H1 (cell line): ENCODE measurements around the gene COL2A1. TPM values are rescaled to one million over a fixed set of nuclear protein-coding genes. Genes with fewer than 3 reads are reported as not detected.

ENCODE experiments used
- CTCF ChIA-PET: fragments of 300-600 bp; sonication (Branson Sonifier 250); formaldehyde crosslinking; loops from one replicate; lab custom pipeline; 2021; ENCODE audit not compliant: partially characterized antibody; lab: Charles Lee
- POLR2A ChIA-PET: fragments of 300-600 bp; sonication (Branson Sonifier 250); formaldehyde crosslinking; loops from one replicate; lab custom pipeline; 2021; ENCODE audit warnings: inconsistent platforms; ENCODE audit not compliant: partially characterized antibody; lab: Charles Lee
- DNase-seq, 2 experiments: peaks; one replicate each; pipeline versions ENCODE4 v3.0.0 to v3.0.0-alpha.2; 2010 to 2022; ENCODE audit warnings: low spot score in 2 of 2, low read depth in 1 of 2, mixed read lengths in 1 of 2
- FAIRE-seq: peaks from 2 replicates; lab custom pipeline; 2011; peaks lifted over from hg19 to GRCh38; lab: Jason Lieb, UNC
- H2AFZ ChIP-seq: 2 replicates; pipeline ENCODE4 v1.8.1; 2012; ENCODE audit warnings: low read length, inconsistent platforms
- H2AK5ac ChIP-seq: 2 replicates; pipeline ENCODE4 v1.6.1; 2013; ENCODE audit warnings: low read depth, low read length
- H2BK120ac ChIP-seq: replicated peaks from 2 replicates; pipeline ENCODE3; 2013; ENCODE audit warnings: low read depth, low read length, inconsistent platforms
- H2BK12ac ChIP-seq: 2 replicates; pipeline ENCODE4 v1.6.1; 2013; ENCODE audit warnings: low read depth, low read length
- H2BK15ac ChIP-seq: 2 replicates; pipeline ENCODE4 v1.6.1; 2013; ENCODE audit warnings: low read length
- H2BK20ac ChIP-seq: 2 replicates; pipeline ENCODE4 v1.6.1; 2013; ENCODE audit warnings: low read length
- H2BK5ac ChIP-seq: 2 replicates; pipeline ENCODE4 v1.6.1; 2013; ENCODE audit warnings: low read depth, low read length
- H3K14ac ChIP-seq: 2 replicates; pipeline ENCODE4 v1.6.1; 2013; ENCODE audit warnings: inconsistent platforms; ENCODE audit not compliant: insufficient read length
- H3K18ac ChIP-seq: 2 replicates; pipeline ENCODE4 v1.6.1; 2013; ENCODE audit warnings: low read length; ENCODE audit errors: extremely low read depth
- H3K23ac ChIP-seq: 2 replicates; pipeline ENCODE4 v1.6.1; 2013; ENCODE audit warnings: inconsistent platforms; ENCODE audit not compliant: insufficient read length
- H3K23me2 ChIP-seq: 2 replicates; pipeline ENCODE4 v1.6.1; 2013; ENCODE audit warnings: low read depth, low read length
- H3K27ac ChIP-seq: 2 replicates; pipeline ENCODE4 v1.6.1; 2011; ENCODE audit warnings: low read depth, low read length, inconsistent platforms
- H3K27me3 ChIP-seq, 4 experiments: replicated peaks in 1 of 4; 1 replicate in 1 of 4; 2 replicates in 3 of 4; pipeline versions ENCODE4 v1.6.1 to v1.8.1; 2011 to 2013; ENCODE audit warnings: low read length in 3 of 4, mild to moderate bottlenecking in 3 of 4, inconsistent platforms in 2 of 4, mixed read lengths in 2 of 4, moderate library complexity in 1 of 4; ENCODE audit not compliant: control insufficient read depth in 3 of 4, insufficient read depth in 3 of 4; ENCODE audit errors: extremely low read depth in 1 of 4
- H3K36me3 ChIP-seq, 4 experiments: 2 replicates each; pipeline versions ENCODE4 v1.6.1 to v1.8.1; 2011 to 2013; ENCODE audit warnings: mild to moderate bottlenecking in 4 of 4, low read length in 3 of 4, moderate library complexity in 2 of 4, control low read depth in 1 of 4, inconsistent platforms in 1 of 4; ENCODE audit not compliant: insufficient read depth in 4 of 4, control insufficient read depth in 2 of 4
- H3K4ac ChIP-seq: replicated peaks from 2 replicates; pipeline ENCODE3; 2013; ENCODE audit warnings: low read length, low read depth, mixed read lengths, inconsistent platforms; ENCODE audit not compliant: insufficient read length
- H3K4me1 ChIP-seq, 4 experiments: replicated peaks in 1 of 4; 1 replicate in 1 of 4; 2 replicates in 3 of 4; pipeline versions ENCODE4 v1.6.1 to v1.8.1; 2011 to 2013; ENCODE audit warnings: low read length in 3 of 4, inconsistent platforms in 2 of 4, mixed read lengths in 1 of 4; ENCODE audit not compliant: insufficient read depth in 4 of 4, control insufficient read depth in 3 of 4
- H3K4me2 ChIP-seq, 2 experiments: 2 replicates each; pipeline versions ENCODE4 v1.6.1 to v1.8.1; 2011 to 2013; ENCODE audit warnings: low read depth in 2 of 2, low read length in 2 of 2, control low read depth in 1 of 2, inconsistent platforms in 1 of 2, mild to moderate bottlenecking in 1 of 2; ENCODE audit not compliant: insufficient read depth in 1 of 2
- H3K4me3 ChIP-seq, 4 experiments: fragments of 200-600, 300-600 bp in 1 of 4; sonication (generic), shearing (Covaris generic), sonication (Bioruptor Twin) in 1 of 4; 2 replicates each; pipeline versions ENCODE4 v1.5.1 to v1.8.1; 2011 to 2016; ENCODE audit warnings: low read length in 4 of 4, low read depth in 3 of 4, control low read depth in 2 of 4, inconsistent platforms in 2 of 4, mild to moderate bottlenecking in 2 of 4, mixed read lengths in 1 of 4, moderate library complexity in 1 of 4; ENCODE audit not compliant: insufficient read depth in 2 of 4; ENCODE audit errors: extremely low read depth in 1 of 4
- H3K56ac ChIP-seq: replicated peaks from 2 replicates; pipeline ENCODE3; 2013; ENCODE audit warnings: low read depth, mild to moderate bottlenecking, mixed read lengths, low read length, inconsistent platforms; ENCODE audit not compliant: insufficient read length
- H3K79me1 ChIP-seq: 2 replicates; pipeline ENCODE4 v1.6.1; 2013; ENCODE audit warnings: low read depth, low read length, control low read depth
- H3K79me2 ChIP-seq, 2 experiments: 2 replicates each; pipeline versions ENCODE4 v1.6.1 to v1.8.1; 2012 to 2013; ENCODE audit warnings: low read length in 2 of 2, mild to moderate bottlenecking in 2 of 2, inconsistent platforms in 1 of 2; ENCODE audit not compliant: insufficient read depth in 2 of 2, control insufficient read depth in 1 of 2
- H3K9ac ChIP-seq, 4 experiments: replicated peaks in 1 of 4; 1 replicate in 1 of 4; 2 replicates in 3 of 4; pipeline versions ENCODE4 v1.6.1 to v1.8.1; 2011 to 2013; ENCODE audit warnings: low read depth in 3 of 4, low read length in 3 of 4, control low read depth in 2 of 4, mild to moderate bottlenecking in 2 of 4, moderate library complexity in 2 of 4, inconsistent platforms in 1 of 4; ENCODE audit errors: extremely low read depth in 1 of 4
- H3K9me3 ChIP-seq, 2 experiments: 2 replicates each; pipeline versions ENCODE4 v1.6.1 to v1.8.1; 2012 to 2013; ENCODE audit warnings: mild to moderate bottlenecking in 2 of 2, moderate library complexity in 2 of 2, control low read depth in 1 of 2, inconsistent platforms in 1 of 2, low read depth in 1 of 2, low read length in 1 of 2, mixed read lengths in 1 of 2; ENCODE audit not compliant: insufficient read depth in 2 of 2
- H4K20me1 ChIP-seq, 2 experiments: replicated peaks in 1 of 2; 2 replicates each; pipeline versions ENCODE3 to v1.8.1; 2011 to 2013; ENCODE audit warnings: inconsistent platforms in 2 of 2, low read length in 2 of 2, mild to moderate bottlenecking in 1 of 2; ENCODE audit not compliant: insufficient read depth in 2 of 2, control insufficient read depth in 1 of 2
- H4K5ac ChIP-seq: 2 replicates; pipeline ENCODE4 v1.6.1; 2013; ENCODE audit warnings: low read length, low read depth, mixed read lengths, inconsistent platforms; ENCODE audit not compliant: insufficient read length
- H4K8ac ChIP-seq: 2 replicates; pipeline ENCODE4 v1.8.0; 2013; ENCODE audit warnings: mild to moderate bottlenecking, moderate library complexity, low read length, inconsistent platforms; ENCODE audit not compliant: insufficient read depth; ENCODE audit errors: extremely low read depth
- H4K91ac ChIP-seq: replicated peaks from 2 replicates; pipeline ENCODE3; 2013; ENCODE audit warnings: low read length, mixed read lengths, inconsistent platforms; ENCODE audit not compliant: insufficient read length
- KDM1A ChIP-seq: fragments of 200-600, 300-600 bp; sonication (generic); IDR thresholded peaks from 2 replicates; pipeline ENCODE4 v1.7.1; 2016; ENCODE audit warnings: mild to moderate bottlenecking, low read length, borderline replicate concordance
- WGBS, 2 experiments: shearing (Covaris generic) in 1 of 2; methylation state at CpG; one replicate each; pipeline versions ENCODE4 v1.1.6 to v1.1.7; 2013 to 2015; ENCODE audit warnings: low lambda C conversion rate in 2 of 2, mixed read lengths in 2 of 2, inconsistent platforms in 1 of 2, low coverage in 1 of 2, missing lambda C conversion rate in 1 of 2; ENCODE audit not compliant: insufficient replicate concordance in 2 of 2, insufficient coverage in 1 of 2, insufficient read length in 1 of 2; ENCODE audit errors: extremely low coverage in 1 of 2, missing lambda C conversion rate in 1 of 2; 5-methylcytosine and 5-hydroxymethylcytosine counted together
- polyA plus RNA-seq, 7 experiments: library from polyadenylated mRNA; depleted of rRNA in 3 of 7; stranded (reverse) in 5 of 7; unstranded in 2 of 7; fragments of >200 nt in 5 of 7; fragments of 200-250 nt in 2 of 7; gene quantifications; 1 replicate in 5 of 7; 2 replicates in 1 of 7; 4 replicates in 1 of 7; pipeline versions ENCODE4 v1.2.1 to v1.2.3, GENCODE V29; 2011 to 2013; ENCODE audit warnings: missing spikeins in 2 of 7, mixed read lengths in 2 of 7
- total RNA-seq: library from RNA; stranded (reverse); fragmentation: NEBNext Ultra II Directional; extraction: Animal tissue kit (Norgen Biotek cat#: 25700); gene quantifications from 2 replicates; pipeline ENCODE4 v1.2.1, GENCODE V29; 2021

Gene COL2A1
- total and polyA plus RNA-seq, 2 of the 8 experiments (the other 6 are each of a cell fraction or from before 2014, with no cell fraction given): 4.2 to 14.6 TPM

GRCh38 chr12:47970843-47971242 lies 33.4 kb downstream of the COL2A1 start:
- Histone ChIP-seq H2AFZ (no peak overlapping the region), H3K4ac (no peak overlapping the region), H2BK120ac (no peak overlapping the region), H4K5ac (no peak overlapping the region), H3K56ac (no peak overlapping the region), H2AK5ac (no peak overlapping the region), H3K18ac (no peak overlapping the region), H4K20me1 (no peaks in the 10 kb centered on the region), H3K14ac (no peak overlapping the region), H3K9ac (no peak overlapping the region), H3K23ac (no peak overlapping the region), H3K23me2 (no peaks in the 10 kb centered on the region), H3K79me2 (no peaks in the 10 kb centered on the region), H3K79me1 (no peaks in the 10 kb centered on the region; the same call in 1 of the 2 replicates), H3K9me3 (no peaks in the 10 kb centered on the region), H2BK5ac (no peak overlapping the region), H4K8ac (no peak overlapping the region), H3K4me3 (no peak overlapping the region), H3K36me3 (no peaks in the 10 kb centered on the region), H4K91ac (no peak overlapping the region), H3K27ac (no peak overlapping the region), H2BK20ac (no peak overlapping the region)
- ChIA-PET CTCF (interaction anchor here (0.7 to 1.7 kb wide), 5 partner anchors 9 to 91 kb away, joined by 3 to 7 read pairs (median 3); no protein-coding TSS in a partner anchor), POLR2A (interaction anchor here (1.2 kb wide), 1 partner anchor 167 kb away, joined by 3 read pairs; no protein-coding TSS in a partner anchor)
- no peak for DNase-seq
- 90% methylated on average over 7 of the region's 7 CpGs; no CpG with 5 or more reads in 1 of the 2 experiments for WGBS, 2 experiments
- TF ChIP-seq KDM1A: no peak
- TF ChIP-seq, all 59 proteins: peak for 0
- FAIRE-seq: no peak
- H3K4me1 ChIP-seq: no peaks in the 10 kb centered on the region
- peaks cover 0 to 4% (median 2%) of the 10 kb centered on the region in 4 experiments; a peak in 3 of 7 replicates for H3K27me3 ChIP-seq
- H3K4me2 ChIP-seq: no peak overlapping the region
- no peak overlapping the region for H2BK15ac ChIP-seq
- H2BK12ac ChIP-seq: no peak overlapping the region
